GM18526 (cell line): ENCODE results near the gene CLCN3.

Experiments used
- POLR2A ChIP-seq: IDR thresholded peaks from 3 replicates; pipeline ENCODE4 v1.6.1; 2011; ENCODE audit not compliant: insufficient read length; ENCODE audit errors: extremely low read depth

Gene CLCN3

GRCh38 chr4:169619958-169620879, at the start of gene CLCN3:
TSS of gene CLCN3 (plus strand) at chr4:169620578. CDS start at chr4:169635929, 15,351 bp downstream.
- peak; percentile 91 for TF ChIP-seq POLR2A

GRCh38 chr4:169571435-169571834, 48.9 kb upstream of the CLCN3 start:
- TF ChIP-seq POLR2A, result no peak

- TF ChIP-seq POLR2A, result no peak
These were observed 46.5 kb upstream of the CLCN3 start for GRCh38 chr4:169573889-169574288.

- TF ChIP-seq POLR2A, result no peak
These were observed 38.2 kb upstream of the CLCN3 start for GRCh38 chr4:169582203-169582602.

- TF ChIP-seq POLR2A, result no peak
These were observed 37.7 kb upstream of the CLCN3 start for GRCh38 chr4:169582706-169583105.

- no peak for TF ChIP-seq POLR2A
These were observed 36.8 kb upstream of the CLCN3 start for GRCh38 chr4:169583563-169583962.

GRCh38 chr4:169593050-169593560, 27.3 kb upstream of the CLCN3 start:
- TF ChIP-seq POLR2A, result no peak

- TF ChIP-seq POLR2A, result no peak
These were observed 25.7 kb upstream of the CLCN3 start for GRCh38 chr4:169594560-169595195.

- no peak for TF ChIP-seq POLR2A
These were observed 19.2 kb upstream of the CLCN3 start for GRCh38 chr4:169601016-169601771.

- no peak for TF ChIP-seq POLR2A
These were observed 17.1 kb upstream of the CLCN3 start for GRCh38 chr4:169603312-169603711.

- no peak for TF ChIP-seq POLR2A
These were observed 16.1 kb upstream of the CLCN3 start for GRCh38 chr4:169604131-169604900.

- TF ChIP-seq POLR2A, result no peak
These were observed 15.5 kb upstream of the CLCN3 start for GRCh38 chr4:169604903-169605331.

- TF ChIP-seq POLR2A, result no peak
These were observed 9.2 kb upstream of the CLCN3 start for GRCh38 chr4:169611157-169611556.

GRCh38 chr4:169611991-169612870, 8.1 kb upstream of the CLCN3 start, which contains the start of gene NEK1:
TSS of gene NEK1 (minus strand) at chr4:169612583. CDS start at chr4:169602630, 9,953 bp downstream.
- TF ChIP-seq POLR2A, result peak; percentile 96
